H9 (cell line): ENCODE results near the gene CFAP54. TPM values are rescaled to one million over a fixed set of nuclear protein-coding genes. Genes with fewer than 3 reads are reported as not detected.

ENCODE experiments used
- DNase-seq: peaks from one replicate; pipeline ENCODE4 v3.0.0-alpha.2; 2017
- H2AFZ ChIP-seq: one replicate; pipeline ENCODE4 v1.6.1; 2013; ENCODE audit warnings: mild to moderate bottlenecking, low read length, control low read depth, moderate library complexity
- H2AK5ac ChIP-seq: 2 replicates; pipeline ENCODE4 v1.6.1; 2013; ENCODE audit warnings: low read length, control low read depth, mixed read lengths; ENCODE audit not compliant: insufficient read length
- H2BK120ac ChIP-seq: one replicate; pipeline ENCODE4 v1.6.1; 2013; ENCODE audit warnings: low read depth, mild to moderate bottlenecking, low read length, control low read depth, inconsistent platforms; ENCODE audit not compliant: poor library complexity, severe bottlenecking
- H2BK12ac ChIP-seq: 2 replicates; pipeline ENCODE4 v1.6.1; 2013; ENCODE audit warnings: low read length, control low read depth, mixed read lengths, low read depth; ENCODE audit not compliant: insufficient read length
- H2BK15ac ChIP-seq: 2 replicates; pipeline ENCODE4 v1.6.1; 2013; ENCODE audit warnings: low read depth, low read length, control low read depth
- H2BK20ac ChIP-seq: one replicate; pipeline ENCODE4 v1.6.1; 2013; ENCODE audit warnings: low read depth, mild to moderate bottlenecking, low read length, control low read depth, inconsistent platforms; ENCODE audit not compliant: poor library complexity, severe bottlenecking
- H2BK5ac ChIP-seq: 2 replicates; pipeline ENCODE4 v1.6.1; 2013; ENCODE audit warnings: low read length, control low read depth, mixed read lengths; ENCODE audit not compliant: insufficient read length
- H3K14ac ChIP-seq: 2 replicates; pipeline ENCODE4 v1.6.1; 2013; ENCODE audit warnings: low read length, control low read depth; ENCODE audit not compliant: insufficient read depth
- H3K18ac ChIP-seq: 2 replicates; pipeline ENCODE4 v1.6.1; 2013; ENCODE audit warnings: low read depth, mild to moderate bottlenecking, mixed read lengths, low read length, control low read depth; ENCODE audit not compliant: insufficient read length
- H3K23ac ChIP-seq: 2 replicates; pipeline ENCODE4 v1.6.1; 2013; ENCODE audit warnings: low read length, control low read depth, mixed read lengths, low read depth; ENCODE audit not compliant: insufficient read length
- H3K23me2 ChIP-seq: 2 replicates; pipeline ENCODE4 v1.6.1; 2013; ENCODE audit warnings: low read depth, mild to moderate bottlenecking, mixed read lengths, low read length, control low read depth; ENCODE audit not compliant: insufficient read length, poor library complexity, severe bottlenecking
- H3K27ac ChIP-seq: 2 replicates; pipeline ENCODE4 v1.5.1; 2013; ENCODE audit warnings: low read length, control low read depth, mixed read lengths, low read depth; ENCODE audit not compliant: insufficient read length
- H3K27me3 ChIP-seq: 2 replicates; pipeline ENCODE4 v1.6.1; 2013; ENCODE audit warnings: low read length, control low read depth, inconsistent platforms; ENCODE audit not compliant: insufficient read depth
- H3K4ac ChIP-seq: 2 replicates; pipeline ENCODE4 v1.6.1; 2013; ENCODE audit warnings: low read depth, mild to moderate bottlenecking, control low read depth, inconsistent platforms, low read length, moderate library complexity
- H3K4me1 ChIP-seq: 2 replicates; pipeline ENCODE4 v1.6.1; 2013; ENCODE audit warnings: low read length, control low read depth, inconsistent platforms; ENCODE audit not compliant: insufficient read depth
- H3K4me2 ChIP-seq: 2 replicates; pipeline ENCODE4 v1.6.1; 2013; ENCODE audit warnings: low read length, control low read depth, mixed read lengths; ENCODE audit not compliant: insufficient read length, insufficient read depth
- H3K56ac ChIP-seq: 2 replicates; pipeline ENCODE4 v1.6.1; 2013; ENCODE audit warnings: low read depth, mild to moderate bottlenecking, mixed read lengths, low read length, control low read depth; ENCODE audit not compliant: insufficient read length
- H3K79me1 ChIP-seq: 2 replicates; pipeline ENCODE4 v1.6.1; 2013; ENCODE audit warnings: low read depth, mild to moderate bottlenecking, moderate library complexity, low read length, control low read depth, inconsistent platforms; ENCODE audit not compliant: insufficient read depth, poor library complexity, severe bottlenecking
- H3K79me2 ChIP-seq: 2 replicates; pipeline ENCODE4 v1.6.1; 2013; ENCODE audit warnings: low read length, control low read depth, inconsistent platforms; ENCODE audit not compliant: insufficient read depth
- H3K9ac ChIP-seq: 2 replicates; pipeline ENCODE4 v1.6.1; 2013; ENCODE audit warnings: low read length, control low read depth, mixed read lengths; ENCODE audit not compliant: insufficient read length; ENCODE audit errors: extremely low read depth
- H3K9me3 ChIP-seq: one replicate; pipeline ENCODE4 v1.6.1; 2013; ENCODE audit warnings: low read depth, low read length, inconsistent platforms; ENCODE audit not compliant: control insufficient read depth
- H3T11ph ChIP-seq: one replicate; pipeline ENCODE4 v1.6.1; 2013; ENCODE audit warnings: mild to moderate bottlenecking, low read length, control low read depth, inconsistent platforms
- H4K20me1 ChIP-seq: one replicate; pipeline ENCODE4 v1.6.1; 2013; ENCODE audit not compliant: control insufficient read depth, insufficient read length, insufficient read depth
- H4K5ac ChIP-seq: 2 replicates; pipeline ENCODE4 v1.6.1; 2013; ENCODE audit warnings: low read depth, mild to moderate bottlenecking, mixed read lengths, low read length, control low read depth; ENCODE audit not compliant: insufficient read length
- H4K8ac ChIP-seq: replicated peaks from 2 replicates; pipeline ENCODE4 v1.6.1; 2013; ENCODE audit warnings: low read length, control low read depth, mixed read lengths, low read depth; ENCODE audit not compliant: insufficient read length
- H4K91ac ChIP-seq: 2 replicates; pipeline ENCODE4 v1.6.1; 2013; ENCODE audit warnings: low read depth, mild to moderate bottlenecking, moderate library complexity, mixed read lengths, low read length, control low read depth; ENCODE audit not compliant: insufficient read length
- H3K27ac Mint-ChIP-seq, 3 experiments: 2 replicates in 2 of 3; 3 replicates in 1 of 3; pipeline ENCODE4 v1.8.0; 2020 to 2021; ENCODE audit warnings: mixed read lengths in 3 of 3, mild to moderate bottlenecking in 1 of 3, moderate library complexity in 1 of 3
- H3K27me3 Mint-ChIP-seq: 2 replicates; pipeline ENCODE4 v1.8.0; 2021; ENCODE audit warnings: low read depth, mild to moderate bottlenecking, moderate library complexity, mixed read lengths
- H3K36me3 Mint-ChIP-seq, 3 experiments: 2 replicates in 2 of 3; 3 replicates in 1 of 3; pipeline ENCODE4 v1.8.0; 2020 to 2021; ENCODE audit warnings: low read depth in 3 of 3, mixed read lengths in 3 of 3; ENCODE audit not compliant: insufficient read depth in 1 of 3
- H3K4me1 Mint-ChIP-seq, 2 experiments: 2 replicates each; pipeline ENCODE4 v1.8.0; 2020; ENCODE audit warnings: mixed read lengths in 2 of 2
- H3K4me3 Mint-ChIP-seq, 2 experiments: 2 replicates in 1 of 2; 3 replicates in 1 of 2; pipeline ENCODE4 v1.8.0; 2020 to 2021; ENCODE audit warnings: mild to moderate bottlenecking in 2 of 2, mixed read lengths in 2 of 2, moderate library complexity in 1 of 2
- H3K9me3 Mint-ChIP-seq, 2 experiments: 2 replicates in 1 of 2; 3 replicates in 1 of 2; pipeline ENCODE4 v1.8.0; 2020; ENCODE audit warnings: mild to moderate bottlenecking in 2 of 2, mixed read lengths in 2 of 2, moderate library complexity in 1 of 2
- WGBS: extraction: QIAGEN DNeasy Blood & Tissue Kit; methylation state at CpG from one replicate; pipeline ENCODE4 v1.1.7; 2013; ENCODE audit warnings: missing lambda C conversion rate, low lambda C conversion rate, mixed read lengths; ENCODE audit not compliant: insufficient read length; ENCODE audit errors: extremely low coverage; 5-methylcytosine and 5-hydroxymethylcytosine counted together
- total RNA-seq: library from RNA; stranded (reverse); gene quantifications from 2 replicates; pipeline ENCODE4 v1.2.1, GENCODE V29; 2021
- TF ChIP-seq, protein P1 (sequence below): fragments of 200-600 bp; sonication (generic); conservative IDR thresholded peaks from 3 replicates; pipeline ENCODE4 v1.8.0; 2021; ENCODE audit warnings: antibody characterized with exemption, mild to moderate bottlenecking

Gene CFAP54
- total RNA-seq, 1 experiment from 2014 or later: 0.24 TPM

DNA sequence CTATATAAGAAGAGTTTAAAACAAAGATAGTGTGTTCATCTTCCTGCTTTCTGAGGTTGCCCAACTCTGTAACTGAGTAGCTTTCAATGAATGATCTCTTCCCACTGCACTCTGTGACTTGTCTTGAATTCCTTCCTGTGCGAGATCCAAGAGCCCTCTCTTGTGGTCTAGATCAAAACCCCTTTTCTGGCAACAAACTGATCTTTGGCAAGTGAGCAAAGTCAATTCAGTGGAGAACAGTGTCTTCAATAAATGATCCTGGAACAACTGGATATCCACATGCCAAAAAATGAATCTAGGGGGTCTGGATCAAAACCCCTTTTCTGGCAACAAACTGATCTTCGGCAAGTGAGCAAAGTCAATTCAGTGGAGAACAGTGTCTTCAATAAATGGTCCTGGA lies 8.5 kb downstream of the CFAP54 start:
- no peak overlapping the region for H2AK5ac ChIP-seq
- WGBS: no CpG with 5 or more reads among the region's 2 CpGs
- H3K23me2 ChIP-seq: no peaks in the 10 kb centered on the region
- no peaks in the 10 kb centered on the region for H3K27me3 ChIP-seq
- no peak overlapping the region for H3K27ac Mint-ChIP-seq
- H3K27ac ChIP-seq: no peak overlapping the region
- H3K9ac ChIP-seq: no peak overlapping the region
- H2BK20ac ChIP-seq: no peak overlapping the region
- no peak overlapping the region for H2BK12ac ChIP-seq
- H3K4me1 ChIP-seq: no peaks in the 10 kb centered on the region
- no peak overlapping the region for H3K4ac ChIP-seq
- no peak overlapping the region for H3K23ac ChIP-seq
- H2BK5ac ChIP-seq: no peak overlapping the region
- no peak overlapping the region for H3K4me2 ChIP-seq
- H2BK120ac ChIP-seq: no peak overlapping the region
- no peaks in the 10 kb centered on the region for H3K79me2 ChIP-seq
- H3K36me3 Mint-ChIP-seq: no peaks in the 10 kb centered on the region; a peak in 1 of 7 replicates
- H4K8ac ChIP-seq: no peak overlapping the region
- H3K18ac ChIP-seq: no peak overlapping the region
- no peak overlapping the region for H2BK15ac ChIP-seq
- no peak overlapping the region for H3T11ph ChIP-seq
- DNase-seq: no peak
- no peak overlapping the region for H3K4me3 Mint-ChIP-seq
- H4K91ac ChIP-seq: no peak overlapping the region
- H3K9me3 ChIP-seq: no peaks in the 10 kb centered on the region
- H3K56ac ChIP-seq: no peak overlapping the region
- no peak overlapping the region for H4K5ac ChIP-seq
- no peaks in the 10 kb centered on the region for H3K27me3 Mint-ChIP-seq
- H3K79me1 ChIP-seq: no peaks in the 10 kb centered on the region
- H4K20me1 ChIP-seq: no peaks in the 10 kb centered on the region
- no peaks in the 10 kb centered on the region for H3K9me3 Mint-ChIP-seq
- H3K14ac ChIP-seq: no peak overlapping the region
- H3K4me1 Mint-ChIP-seq: peaks cover 7 to 8% of the 10 kb centered on the region in 2 experiments
- no peak overlapping the region for H2AFZ ChIP-seq
- TF ChIP-seq, protein P1, sequence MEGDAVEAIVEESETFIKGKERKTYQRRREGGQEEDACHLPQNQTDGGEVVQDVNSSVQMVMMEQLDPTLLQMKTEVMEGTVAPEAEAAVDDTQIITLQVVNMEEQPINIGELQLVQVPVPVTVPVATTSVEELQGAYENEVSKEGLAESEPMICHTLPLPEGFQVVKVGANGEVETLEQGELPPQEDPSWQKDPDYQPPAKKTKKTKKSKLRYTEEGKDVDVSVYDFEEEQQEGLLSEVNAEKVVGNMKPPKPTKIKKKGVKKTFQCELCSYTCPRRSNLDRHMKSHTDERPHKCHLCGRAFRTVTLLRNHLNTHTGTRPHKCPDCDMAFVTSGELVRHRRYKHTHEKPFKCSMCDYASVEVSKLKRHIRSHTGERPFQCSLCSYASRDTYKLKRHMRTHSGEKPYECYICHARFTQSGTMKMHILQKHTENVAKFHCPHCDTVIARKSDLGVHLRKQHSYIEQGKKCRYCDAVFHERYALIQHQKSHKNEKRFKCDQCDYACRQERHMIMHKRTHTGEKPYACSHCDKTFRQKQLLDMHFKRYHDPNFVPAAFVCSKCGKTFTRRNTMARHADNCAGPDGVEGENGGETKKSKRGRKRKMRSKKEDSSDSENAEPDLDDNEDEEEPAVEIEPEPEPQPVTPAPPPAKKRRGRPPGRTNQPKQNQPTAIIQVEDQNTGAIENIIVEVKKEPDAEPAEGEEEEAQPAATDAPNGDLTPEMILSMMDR: no peak
